ENCODE results near the gene GCN1. TPM values are rescaled to one million over a fixed set of nuclear protein-coding genes. Genes with fewer than 3 reads are reported as not detected.

GCN1 gene
- total RNA-seq, 3 donors from 2014 or later = 74.6 to 108 (median 76.7) TPM

DNA sequence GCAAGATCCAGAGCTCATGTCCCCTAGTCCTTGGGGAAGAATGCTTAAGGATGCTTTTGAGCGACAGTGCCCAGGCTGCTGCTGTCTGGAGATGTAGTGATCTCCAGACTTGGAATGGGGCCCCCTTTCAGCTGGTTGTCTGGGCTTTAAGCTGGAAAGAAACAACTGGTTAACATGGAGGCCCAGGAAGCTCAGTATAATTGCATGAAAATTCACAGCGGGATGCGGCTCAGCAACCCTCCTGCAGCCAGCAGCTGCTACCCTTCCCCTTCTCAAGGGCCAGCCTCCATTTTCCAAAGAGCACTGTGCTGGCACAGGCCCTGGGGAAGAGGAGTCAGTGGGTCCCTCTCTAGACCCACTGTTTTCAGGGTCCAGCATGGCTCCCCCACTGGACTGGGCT, 104.3 kb downstream of the GCN1 start:
- no peaks in the 10 kb centered on the region for H3K9me3 ChIP-seq
- ATAC-seq (no peak), DNase-seq (no peak)
- TF ChIP-seq CTCF (IDR thresholded peaks at IDR 0.05) = no peak
- H3K4me3 ChIP-seq = no peak overlapping the region
- no peaks in the 10 kb centered on the region for H3K36me3 ChIP-seq (ENCODE audit: low read depth)
- intact Hi-C loops (cut with DNase I, micrococcal nuclease) = no loop called here
- H3K4me1 ChIP-seq (ENCODE audit: low read depth) = peaks cover 7% of the 10 kb centered on the region

DNA sequence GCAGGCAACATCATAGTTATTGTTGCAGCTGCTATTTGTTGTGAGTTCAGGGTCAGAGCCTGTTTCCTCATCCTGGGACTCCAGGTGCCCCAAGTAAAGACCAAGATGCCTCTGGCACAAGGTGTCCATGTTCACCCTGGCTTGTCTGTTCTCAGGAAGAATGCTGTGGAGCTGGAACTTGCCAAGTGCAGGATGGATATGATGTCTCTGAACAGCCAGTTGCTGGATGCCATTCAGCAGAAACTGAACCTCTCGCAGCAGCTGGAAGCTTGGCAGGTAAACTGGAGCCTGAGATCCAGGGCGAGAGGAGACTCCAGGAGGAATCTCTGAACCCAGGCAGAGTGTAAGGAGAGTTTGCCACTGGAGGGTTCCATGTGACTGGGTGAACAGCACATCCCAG, 104.7 kb downstream of the GCN1 start:
- peak in 1 of 3 donors; percentile 12 for DNase-seq

GRCh38 chr12:120089105-120089504, 105.4 kb downstream of the GCN1 start:
- no peaks in the 10 kb centered on the region for H3K36me3 ChIP-seq (ENCODE audit: low read depth)
- ATAC-seq = no peak
- H3K4me3 ChIP-seq = no peak overlapping the region
- H3K4me1 ChIP-seq (ENCODE audit: low read depth) = peaks cover 7% of the 10 kb centered on the region
- DNase-seq = no peak
- intact Hi-C loops (cut with DNase I, micrococcal nuclease) = no loop called here
- H3K9me3 ChIP-seq = no peaks in the 10 kb centered on the region
- no peak for TF ChIP-seq CTCF (IDR thresholded peaks at IDR 0.05)

More for the DNA sequence above, 104.7 kb downstream of the GCN1 start:
- no peak for ATAC-seq
- Histone ChIP-seq H3K4me1 (ENCODE audit: low read depth) (peaks cover 7% of the 10 kb centered on the region), H3K36me3 (ENCODE audit: low read depth) (no peaks in the 10 kb centered on the region), H3K9me3 (no peaks in the 10 kb centered on the region), H3K4me3 (no peak overlapping the region)
- TF ChIP-seq CTCF (IDR thresholded peaks at IDR 0.05) = no peak
- intact Hi-C loops (cut with DNase I, micrococcal nuclease) = no loop called here

DNA sequence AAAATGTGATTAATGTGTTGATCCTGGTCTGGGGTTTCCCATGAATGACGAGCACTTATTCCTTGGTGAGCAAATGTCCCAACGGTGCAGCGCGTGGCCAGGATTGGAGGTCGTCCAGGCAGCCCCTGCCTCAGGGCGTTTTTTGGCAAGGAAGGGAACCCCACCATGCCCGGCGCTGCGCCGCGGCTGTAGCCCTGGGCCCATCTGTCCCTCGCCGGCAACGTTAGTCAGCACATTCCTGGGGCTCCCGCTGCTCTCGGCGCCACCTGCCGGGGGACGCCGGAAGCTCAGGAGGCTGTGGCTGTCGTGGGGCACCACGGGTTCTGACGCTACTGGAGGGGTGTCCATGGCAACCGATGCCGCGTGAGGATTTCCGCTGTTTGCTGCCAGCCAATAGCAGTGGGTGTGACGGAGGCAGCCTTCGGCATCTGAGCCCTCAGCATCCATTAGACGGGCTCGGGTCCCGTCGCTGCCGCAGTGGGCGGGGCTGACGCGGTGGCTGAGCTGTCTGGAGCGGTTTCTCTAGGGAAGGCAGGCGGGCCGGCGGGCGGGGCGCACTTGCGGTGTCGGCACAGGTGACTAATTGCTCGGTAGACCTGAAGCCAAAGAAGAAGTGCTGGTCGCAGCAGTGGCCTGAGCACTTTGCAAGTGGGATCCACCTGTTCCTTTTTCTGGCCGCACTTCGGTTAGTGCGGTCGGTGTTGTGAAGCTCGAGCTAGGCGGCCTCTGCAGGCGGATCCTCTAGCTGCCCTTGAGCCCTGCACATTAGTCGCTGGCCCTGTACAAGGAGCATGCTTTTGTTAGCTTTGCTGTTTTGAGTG, 107.5 kb downstream of the GCN1 start:
- peak; percentile 99 for DNase-seq
- peaks cover 7% of the 10 kb centered on the region for H3K4me1 ChIP-seq (ENCODE audit: low read depth)
- H3K36me3 ChIP-seq (ENCODE audit: low read depth) = no peaks in the 10 kb centered on the region

GRCh38 chr12:120085920-120086645, 108.4 kb downstream of the GCN1 start:
- Histone ChIP-seq H3K9me3 (no peaks in the 10 kb centered on the region), H3K4me1 (ENCODE audit: low read depth) (peaks cover 7% of the 10 kb centered on the region), H3K4me3 (no peak overlapping the region), H3K36me3 (ENCODE audit: low read depth) (no peaks in the 10 kb centered on the region)
- DNase-seq (no peak), ATAC-seq (no peak)
- no peak for TF ChIP-seq CTCF (IDR thresholded peaks at IDR 0.05)
- intact Hi-C loops (cut with DNase I, micrococcal nuclease) = no loop called here

More for the DNA sequence above, 107.5 kb downstream of the GCN1 start:
- peak; percentile 98 for ATAC-seq
- intact Hi-C loops (cut with DNase I, micrococcal nuclease) = no loop called here
- no peak overlapping the region for H3K4me3 ChIP-seq
- peak; percentile 99 for TF ChIP-seq CTCF (IDR thresholded peaks at IDR 0.05)
- H3K9me3 ChIP-seq = no peaks in the 10 kb centered on the region
